HG03025 (cell line): ENCODE measurements around the gene TMPRSS11A.

ENCODE experiments used
- ATAC-seq: cut with Tn5 transposase; IDR thresholded peaks from one replicate; pipeline ENCODE4 v1.9.1; 2021; ENCODE audit warnings: mild to moderate bottlenecking, moderate library complexity; ENCODE audit not compliant: unreplicated experiment, low FRiP score

The TMPRSS11A gene

GRCh38 chr4:67963356-67963755, at the start of gene TMPRSS11A:
Gene TMPRSS11A, minus strand, starts transcription at chr4:67963493. Its CDS starts 100 bp downstream, at chr4:67963393.
- ATAC-seq, result no peak

GRCh38 chr4:68011684-68012083, 48.4 kb upstream of the TMPRSS11A start:
- no peak for ATAC-seq

DNA sequence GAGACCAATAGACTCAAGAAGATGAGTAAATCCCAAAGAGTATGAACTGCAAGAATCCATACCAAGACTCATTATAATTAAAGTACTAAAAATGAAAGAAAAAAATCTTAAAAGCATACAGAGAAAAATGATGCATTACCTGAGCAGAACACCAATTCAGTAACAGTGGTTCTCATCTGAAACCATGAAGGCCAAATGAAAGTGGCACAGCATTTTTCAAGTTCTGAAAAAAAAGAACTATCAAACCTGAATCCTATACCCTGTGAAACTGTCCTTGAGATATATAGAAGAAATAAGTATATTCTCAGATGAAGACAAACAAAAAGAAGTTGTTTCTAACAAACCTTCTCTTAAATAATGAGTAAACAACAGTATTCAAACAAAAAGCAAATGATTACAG, 39.6 kb upstream of the TMPRSS11A start:
- no peak for ATAC-seq

- ATAC-seq, result no peak
Measured at GRCh38 chr4:67996127-67996526, 32.8 kb upstream of the TMPRSS11A start.

DNA sequence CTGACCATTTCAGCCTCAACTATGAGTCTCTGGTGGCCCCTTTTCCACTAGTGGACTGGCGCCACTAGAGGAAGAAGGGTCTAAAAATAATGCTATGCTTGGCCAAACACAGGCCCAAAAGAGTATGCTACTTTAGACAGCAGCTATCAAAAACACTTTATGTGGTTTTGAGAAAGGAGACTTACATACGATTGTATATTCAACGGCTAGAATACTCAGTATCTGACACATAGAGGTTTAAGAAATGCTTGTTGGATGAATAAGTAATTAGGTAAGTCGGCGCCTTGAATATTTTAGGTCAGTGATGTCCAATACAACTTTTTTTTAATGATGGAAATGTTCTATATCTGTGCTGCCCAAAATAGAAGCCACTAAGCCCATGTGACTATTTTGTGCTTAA, 25.7 kb upstream of the TMPRSS11A start:
- ATAC-seq, result no peak

DNA sequence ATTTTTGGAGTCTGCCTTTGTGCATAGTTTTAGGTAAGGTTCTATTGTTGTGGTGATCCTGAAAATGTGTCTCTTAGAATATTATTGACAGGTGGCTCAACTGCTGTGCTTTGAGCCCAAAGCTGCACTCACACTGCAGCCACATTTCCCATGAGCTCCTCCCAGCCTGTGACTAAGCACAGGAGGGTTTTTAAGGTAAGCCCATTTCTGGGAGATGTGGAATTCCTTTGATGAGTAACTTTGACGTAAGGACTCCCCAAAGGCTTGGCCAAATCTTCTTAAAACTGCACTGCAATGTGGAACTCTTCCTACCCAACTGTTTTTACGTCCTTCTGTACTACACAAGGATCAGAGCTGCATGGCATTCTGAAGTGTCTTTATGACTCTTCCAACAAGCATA, 20.0 kb upstream of the TMPRSS11A start:
- no peak for ATAC-seq

GRCh38 chr4:67980512-67980911, 17.2 kb upstream of the TMPRSS11A start:
- no peak for ATAC-seq

DNA sequence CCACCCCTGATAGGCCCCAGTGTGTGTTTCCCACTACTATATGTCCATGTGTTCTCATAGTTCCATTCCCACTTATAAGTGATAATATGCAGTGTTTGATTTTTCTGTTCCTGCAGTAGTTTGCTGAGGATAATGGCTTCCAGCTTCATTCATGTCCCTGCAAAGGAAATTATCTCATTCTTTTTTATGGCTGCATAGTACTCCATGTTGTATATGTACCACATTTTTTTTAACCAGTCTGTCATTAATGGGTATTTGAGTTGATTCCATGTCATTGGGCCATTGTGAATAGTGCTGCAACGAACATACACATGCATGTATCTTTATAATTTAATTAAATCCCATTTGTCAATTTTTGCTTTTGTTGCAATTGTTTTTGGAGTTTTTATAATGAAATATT, 10.3 kb upstream of the TMPRSS11A start:
- no peak for ATAC-seq

GRCh38 chr4:67954890-67955289, 8.4 kb downstream of the TMPRSS11A start:
- ATAC-seq, result no peak

DNA sequence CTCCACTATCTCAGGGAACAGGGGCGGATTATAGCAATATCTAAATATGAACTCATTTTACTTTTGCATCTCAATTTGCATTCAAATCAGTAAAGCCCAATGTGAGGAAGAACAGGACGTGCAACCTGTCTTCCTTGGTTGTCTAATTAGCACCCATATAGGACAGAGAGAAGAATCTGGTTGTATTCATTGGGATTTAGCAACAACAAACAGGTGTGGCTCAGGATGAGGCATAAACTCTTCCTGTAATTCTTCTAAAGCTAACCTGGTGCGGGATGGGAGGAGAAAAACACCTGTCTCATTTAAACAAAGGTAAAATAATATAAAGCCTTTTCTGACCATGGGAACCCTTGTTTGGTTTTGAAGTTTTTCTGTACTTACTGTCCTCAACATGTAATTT, 22.2 kb downstream of the TMPRSS11A start:
- ATAC-seq, result no peak

DNA sequence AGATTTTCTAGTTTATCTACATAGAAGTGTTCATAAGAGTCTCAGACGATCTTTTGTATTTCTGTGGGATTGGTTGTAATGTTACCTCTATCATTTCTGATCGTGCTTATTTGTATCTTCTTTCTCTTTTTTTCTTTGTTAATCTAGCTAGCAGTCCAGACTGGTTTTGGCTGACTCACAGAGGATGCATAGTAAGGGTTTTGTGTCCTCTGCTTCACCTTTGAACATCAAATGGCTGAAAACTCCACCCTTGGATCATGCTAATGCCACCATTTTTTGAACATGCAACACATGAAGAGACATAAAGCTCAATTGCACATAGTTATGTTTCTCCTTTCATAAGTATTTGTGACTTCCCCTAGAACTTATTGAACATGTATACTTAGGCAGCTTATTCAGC, 22.8 kb downstream of the TMPRSS11A start:
- no peak for ATAC-seq

DNA sequence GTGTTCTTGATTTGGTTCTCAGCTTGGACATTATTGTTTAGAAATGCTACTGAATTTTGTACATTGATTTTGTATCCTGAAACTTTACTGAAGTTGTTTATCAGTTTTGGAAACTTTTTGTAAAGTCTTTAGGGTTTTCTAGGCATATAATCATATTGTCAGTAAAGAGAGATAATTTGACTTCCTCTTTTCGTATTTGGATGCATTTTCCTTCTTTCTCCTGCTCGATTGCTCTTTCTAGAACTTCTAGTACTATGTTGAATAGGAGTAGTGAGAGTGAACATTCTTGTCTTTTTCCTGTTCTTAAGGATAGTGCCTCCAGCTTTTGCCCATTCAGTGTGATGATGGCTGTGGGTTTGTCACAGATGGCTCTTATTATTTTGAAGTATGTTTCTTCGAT, 24.1 kb downstream of the TMPRSS11A start:
- no peak for ATAC-seq

DNA sequence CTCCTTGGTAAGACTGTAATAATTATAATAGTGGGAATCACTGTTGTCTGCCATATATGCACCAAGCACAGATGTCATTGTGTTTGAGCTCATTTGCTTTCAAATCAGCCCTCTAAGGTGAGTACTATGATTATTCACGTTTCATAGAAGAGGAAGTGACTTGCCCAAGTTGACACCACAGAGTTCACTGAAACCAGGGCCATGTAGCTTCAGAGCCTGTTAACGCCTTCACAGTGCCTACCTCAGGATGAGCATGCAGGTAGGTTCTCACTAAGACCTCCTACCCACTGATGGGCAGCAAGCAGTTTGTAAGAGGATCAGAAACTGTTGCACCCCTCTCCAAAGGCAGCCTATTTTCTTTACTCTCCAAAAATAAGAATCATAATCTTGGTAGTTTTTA, 27.4 kb downstream of the TMPRSS11A start:
- no peak for ATAC-seq

- ATAC-seq, result no peak
Measured at GRCh38 chr4:67934628-67935027, 28.7 kb downstream of the TMPRSS11A start.

GRCh38 chr4:67933755-67934154, 29.5 kb downstream of the TMPRSS11A start:
- ATAC-seq, result no peak

GRCh38 chr4:67933038-67933437, 30.3 kb downstream of the TMPRSS11A start:
- no peak for ATAC-seq

DNA sequence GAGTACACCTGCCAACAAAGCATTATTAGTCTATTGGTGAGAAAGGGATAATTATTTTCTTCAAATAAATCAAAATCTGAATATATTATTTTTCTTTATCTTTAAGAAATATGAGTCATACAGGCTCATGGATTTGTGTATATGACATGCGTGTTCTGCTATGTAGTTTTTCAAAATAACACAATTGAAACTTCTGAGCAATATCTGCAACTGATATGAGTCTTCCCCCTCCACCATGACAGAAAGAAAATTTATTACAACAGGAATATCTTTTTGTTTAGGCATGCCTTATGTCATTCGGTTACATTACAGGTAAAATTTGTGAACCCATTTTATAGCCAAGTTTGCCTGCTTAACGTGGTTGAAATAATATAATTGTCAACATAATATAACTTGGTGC, 32.0 kb downstream of the TMPRSS11A start:
- ATAC-seq, result no peak

DNA sequence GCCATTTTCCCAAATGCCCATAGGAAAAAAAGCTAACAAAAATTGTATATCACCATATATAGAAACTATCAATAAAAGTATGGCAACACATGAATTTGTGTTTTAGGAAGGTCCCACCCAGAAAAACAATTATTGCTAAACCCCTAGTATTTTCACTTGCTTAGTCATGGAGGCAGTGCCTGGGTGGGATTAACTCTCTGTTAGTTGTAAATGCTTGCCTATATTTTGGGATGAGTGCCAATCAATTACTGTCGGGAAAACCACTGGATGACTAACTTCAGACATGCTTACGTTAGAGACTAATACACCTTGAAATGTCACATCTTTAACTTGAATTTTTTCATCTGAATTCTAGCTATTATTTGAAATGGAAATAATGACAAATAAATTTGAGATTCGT, 33.9 kb downstream of the TMPRSS11A start:
- ATAC-seq, result no peak

GRCh38 chr4:67928546-67928945, 34.7 kb downstream of the TMPRSS11A start:
- ATAC-seq, result no peak

GRCh38 chr4:67927251-67927650, 36.0 kb downstream of the TMPRSS11A start:
- ATAC-seq, result no peak

- no peak for ATAC-seq
Measured at GRCh38 chr4:67926485-67926884, 36.8 kb downstream of the TMPRSS11A start.

- no peak for ATAC-seq
Measured at GRCh38 chr4:67922697-67923096, 40.6 kb downstream of the TMPRSS11A start.

DNA sequence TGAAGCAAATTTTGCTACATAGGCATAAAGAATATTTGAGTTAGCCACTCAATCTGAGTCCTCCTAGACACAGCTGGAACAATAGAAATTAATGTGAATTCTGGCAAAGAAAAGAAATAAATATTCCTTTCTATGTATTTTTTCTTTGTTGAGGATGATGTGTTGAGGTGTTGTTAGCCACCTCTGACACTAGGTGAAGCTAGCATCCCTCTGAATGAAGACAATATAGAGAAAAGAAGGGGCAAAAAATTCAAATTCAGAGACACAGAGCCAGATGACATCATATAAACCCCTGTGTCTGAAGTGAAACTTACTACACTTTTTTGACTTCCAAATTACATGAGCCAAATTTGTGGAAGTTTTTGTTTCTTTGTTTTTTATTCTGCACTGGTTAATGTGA, 44.9 kb downstream of the TMPRSS11A start:
- ATAC-seq, result no peak
